Measurements from ENCODE around the gene TMEM222.

Gene TMEM222

GRCh38 chr1:27306892-27307761, 14.8 kb upstream of the TMEM222 start:
- DNase-seq (ENCODE audit: low spot score), result no peak

DNA sequence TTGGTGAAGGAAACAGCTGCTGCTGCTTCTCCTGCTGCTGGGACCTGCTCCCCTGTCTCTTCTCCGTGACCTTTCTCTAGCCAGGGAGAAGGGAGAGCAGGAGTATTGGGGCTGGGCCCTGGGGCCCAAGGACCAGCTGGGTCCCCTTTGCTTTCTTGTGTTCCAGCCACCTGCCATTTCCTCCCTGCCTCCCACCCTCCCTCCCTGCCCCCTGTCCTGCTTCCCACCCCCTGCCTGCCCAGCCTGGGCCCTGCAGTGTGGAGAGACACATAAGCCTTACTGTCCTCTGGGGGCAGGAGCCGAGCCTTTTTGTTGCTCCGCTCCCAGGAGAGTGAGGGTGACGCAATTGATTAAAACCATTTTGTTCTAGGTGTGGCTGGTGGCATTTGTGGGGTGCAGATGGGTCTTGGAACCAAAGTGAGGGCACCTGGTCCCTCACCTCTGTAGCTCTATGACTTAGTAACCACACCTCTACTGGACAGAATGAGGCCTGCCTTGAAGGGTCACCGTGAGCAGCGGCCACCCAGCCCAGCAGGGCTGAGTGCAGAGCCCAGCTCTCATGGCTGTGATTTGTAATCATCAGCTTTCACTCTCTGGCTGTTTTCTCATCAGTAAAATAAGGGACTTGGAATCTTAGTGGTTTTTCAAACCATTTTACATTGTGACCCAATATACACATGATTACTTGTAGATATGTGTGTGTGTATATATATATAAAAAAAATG, 13.9 kb upstream of the TMEM222 start:
- no peak for DNase-seq (ENCODE audit: low spot score)

- DNase-seq (ENCODE audit: low spot score), result no peak
Observed at GRCh38 chr1:27314169-27314568, 7.8 kb upstream of the TMEM222 start.

GRCh38 chr1:27314737-27315136, 7.2 kb upstream of the TMEM222 start:
- DNase-seq (ENCODE audit: low spot score), result no peak

DNA sequence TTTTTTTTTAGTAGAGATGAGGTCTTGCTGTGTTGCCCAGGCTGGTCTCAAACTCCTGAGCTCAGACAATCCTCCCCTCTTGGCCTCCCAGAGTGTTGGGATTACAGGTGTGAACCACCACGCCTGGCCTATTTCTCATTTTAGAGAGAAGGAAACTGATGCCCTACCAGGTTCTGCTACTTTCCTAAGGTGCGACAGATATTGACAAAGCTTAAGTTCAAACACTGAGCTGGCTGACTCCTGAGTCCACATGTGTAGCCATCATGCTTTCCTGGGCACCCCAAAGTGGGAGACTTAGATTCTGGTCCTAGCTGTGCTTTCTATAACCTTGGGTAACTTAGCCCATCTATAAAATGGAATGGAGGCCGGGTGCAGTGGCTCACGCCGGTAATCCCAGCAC, 5.1 kb upstream of the TMEM222 start:
- DNase-seq (ENCODE audit: low spot score), result no peak

DNA sequence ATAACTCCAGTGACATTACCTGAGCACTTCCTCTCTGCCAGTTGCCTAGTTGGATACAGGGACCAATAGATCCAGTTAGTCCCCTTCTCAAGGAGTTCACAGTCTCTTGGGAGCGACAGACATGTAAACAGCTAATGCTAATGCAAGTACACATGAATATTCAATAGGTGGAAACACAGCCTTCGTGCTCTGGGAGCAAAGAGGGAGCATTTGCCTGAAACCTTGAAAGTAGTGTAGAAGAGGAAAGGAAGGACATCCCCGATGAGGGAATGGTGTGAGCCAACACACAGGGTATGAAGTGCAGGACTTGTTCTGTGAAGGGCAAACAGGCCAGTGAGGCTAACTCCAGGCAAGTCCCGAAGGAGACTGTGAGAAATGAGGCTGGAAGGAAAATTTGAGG, 3.8 kb upstream of the TMEM222 start:
- DNase-seq (ENCODE audit: low spot score), result no peak

DNA sequence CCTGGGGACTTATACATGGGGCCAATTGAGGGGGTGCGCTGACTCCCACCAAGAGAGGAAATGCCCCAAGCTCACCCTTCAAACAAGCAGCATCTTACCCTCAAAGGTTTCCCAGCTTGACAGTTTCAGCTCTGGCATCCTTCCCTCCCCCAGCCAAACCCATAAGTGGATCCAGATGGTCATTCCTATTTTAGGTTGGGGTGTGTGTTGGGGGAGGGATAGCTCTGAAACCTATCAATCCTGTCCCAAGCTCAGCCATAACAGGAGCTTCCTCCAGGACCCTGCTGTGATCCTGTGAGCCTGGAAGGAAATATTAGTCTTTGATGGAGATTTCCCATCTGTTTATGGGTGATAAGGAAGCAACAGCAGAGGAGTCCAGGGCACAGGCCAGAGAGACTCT, 3.4 kb upstream of the TMEM222 start:
- DNase-seq (ENCODE audit: low spot score), result no peak

GRCh38 chr1:27322569-27323240, 742 bp downstream of the TMEM222 start:
- DNase-seq (ENCODE audit: low spot score), result no peak

DNA sequence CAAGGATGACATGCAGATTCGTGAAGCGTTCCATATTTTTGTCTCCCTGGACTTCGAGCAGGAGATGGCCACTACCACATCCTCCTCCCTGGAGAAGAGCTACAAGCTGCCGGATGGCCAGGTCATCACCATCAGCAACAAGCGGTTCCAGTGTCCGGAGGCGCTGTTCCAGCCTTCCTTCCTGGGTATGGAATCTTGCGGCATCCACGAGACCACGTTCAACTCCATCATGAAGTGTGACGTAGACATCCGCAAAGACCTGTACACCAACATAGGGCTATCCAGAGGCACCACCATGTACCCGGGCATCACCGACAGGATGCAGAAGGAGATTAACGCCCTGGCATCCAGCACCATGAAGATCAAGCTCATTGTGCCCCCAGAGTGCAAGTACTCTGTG, 3.3 kb downstream of the TMEM222 start:
- no peak for DNase-seq (ENCODE audit: low spot score)

- DNase-seq (ENCODE audit: low spot score), result no peak
Observed at GRCh38 chr1:27327964-27328363, 6.0 kb downstream of the TMEM222 start.

DNA sequence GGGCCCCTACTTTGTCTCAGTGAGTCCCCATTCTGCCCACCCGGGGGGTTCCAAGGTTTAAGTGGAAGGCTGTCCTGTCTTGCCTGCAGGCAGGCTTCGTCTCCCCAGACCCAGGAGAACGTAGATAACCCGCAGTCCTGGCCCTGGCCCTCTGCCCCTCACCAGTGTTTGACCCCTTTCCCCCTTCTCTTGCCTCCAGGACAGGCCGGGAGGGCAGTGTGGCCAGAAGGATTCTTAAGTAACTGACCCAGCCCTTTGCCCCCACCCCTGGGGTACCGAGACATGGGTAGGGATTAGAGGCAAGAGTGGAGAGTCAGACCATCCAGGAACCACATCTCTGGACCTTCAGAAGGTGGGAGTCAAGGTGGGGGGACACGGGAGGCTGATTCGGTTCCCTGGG, 8.8 kb downstream of the TMEM222 start:
- no peak for DNase-seq (ENCODE audit: low spot score)

- DNase-seq (ENCODE audit: low spot score), result no peak
Observed at GRCh38 chr1:27331426-27331825, 9.5 kb downstream of the TMEM222 start.

- no peak for DNase-seq (ENCODE audit: low spot score)
Observed at GRCh38 chr1:27331922-27332321, 10.0 kb downstream of the TMEM222 start.

- DNase-seq (ENCODE audit: low spot score), result peak; percentile 39
Observed at GRCh38 chr1:27332536-27333281, 10.7 kb downstream of the TMEM222 start.

DNA sequence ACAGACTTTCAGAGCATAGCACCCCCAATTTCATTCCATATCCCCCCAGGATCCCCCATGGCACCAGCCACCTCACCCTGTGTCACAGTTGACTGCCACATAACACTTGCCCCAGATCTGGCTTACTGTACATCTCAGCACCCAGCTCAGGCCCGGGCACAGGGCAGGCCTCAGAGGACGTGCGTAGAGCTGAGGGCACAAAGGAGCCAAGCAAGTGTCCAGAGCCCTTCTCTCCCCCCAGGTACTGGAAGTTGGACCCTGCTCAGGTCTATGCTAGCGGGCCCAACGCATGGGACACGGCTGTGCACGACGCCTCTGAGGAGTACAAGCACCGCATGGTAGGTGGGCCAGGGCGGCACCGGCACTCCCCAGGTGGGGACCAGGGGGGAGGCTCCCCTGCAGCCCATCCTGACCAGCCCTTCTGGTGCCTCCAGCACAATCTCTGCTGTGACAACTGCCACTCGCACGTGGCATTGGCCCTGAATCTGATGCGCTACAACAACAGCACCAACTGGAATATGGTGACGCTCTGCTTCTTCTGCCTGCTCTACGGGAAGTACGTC, 11.8 kb downstream of the TMEM222 start:
- DNase-seq (ENCODE audit: low spot score), result no peak

- DNase-seq (ENCODE audit: low spot score), result no peak
Observed at GRCh38 chr1:27335506-27336422, 13.8 kb downstream of the TMEM222 start.

- no peak for DNase-seq (ENCODE audit: low spot score)
Observed at GRCh38 chr1:27336756-27337155, 14.8 kb downstream of the TMEM222 start.

GRCh38 chr1:27338751-27339150, 16.8 kb downstream of the TMEM222 start:
- DNase-seq (ENCODE audit: low spot score), result no peak

- no peak for DNase-seq (ENCODE audit: low spot score)
Observed at GRCh38 chr1:27339213-27339612, 17.2 kb downstream of the TMEM222 start.

GRCh38 chr1:27341525-27342252, 19.7 kb downstream of the TMEM222 start, which contains the start of gene SYTL1:
Gene SYTL1, plus strand, starts transcription at chr1:27342022. Its CDS starts 3,313 bp downstream, at chr1:27345335.
- DNase-seq (ENCODE audit: low spot score), result peak; percentile 85
